Lung (tissue), 12 donors: ENCODE results near the gene UGT1A4. TPM values are rescaled to one million over a fixed set of nuclear protein-coding genes. Genes with fewer than 3 reads are reported as not detected.

Source experiments
- ATAC-seq: fragments of 200-7000 bp; cut with Tn5 transposase; one replicate; pipeline ENCODE4 v1.9.1; 2020; ENCODE audit warnings: moderate number of reproducible peaks; ENCODE audit not compliant: insufficient read depth, low FRiP score
- DNase-seq, 3 donors: peaks; one replicate each; pipeline ENCODE4 v3.0.0-alpha.2; 2013 to 2017
- H3K27ac ChIP-seq, 2 donors: one replicate each; pipeline ENCODE4 v1.5.1; 2013; ENCODE audit warnings: mild to moderate bottlenecking in 2 of 2, moderate library complexity in 2 of 2, control low read depth in 1 of 2, inconsistent platforms in 1 of 2, low read depth in 1 of 2, low read length in 1 of 2
- H3K27me3 ChIP-seq, 3 donors: one replicate each; pipeline ENCODE4 v1.5.1; 2013; ENCODE audit warnings: low read length in 2 of 3; ENCODE audit not compliant: control insufficient read depth in 3 of 3, insufficient read depth in 3 of 3
- H3K36me3 ChIP-seq, 4 donors: one replicate each; pipeline ENCODE4 v1.5.1; 2013; ENCODE audit warnings: low read length in 4 of 4, mild to moderate bottlenecking in 1 of 4, moderate library complexity in 1 of 4; ENCODE audit not compliant: control insufficient read depth in 4 of 4, insufficient read depth in 4 of 4
- H3K4me1 ChIP-seq, 5 donors: one replicate each; pipeline ENCODE4 v1.5.1; 2013; ENCODE audit warnings: low read length in 5 of 5, mild to moderate bottlenecking in 2 of 5, moderate library complexity in 1 of 5; ENCODE audit not compliant: control insufficient read depth in 5 of 5, insufficient read depth in 5 of 5
- H3K4me3 ChIP-seq: one replicate; pipeline ENCODE4 v1.5.1; 2013; ENCODE audit warnings: mild to moderate bottlenecking, control low read depth, moderate library complexity
- H3K9ac ChIP-seq, 2 donors: one replicate each; pipeline ENCODE4 v1.5.1; 2013; ENCODE audit warnings: low read length in 2 of 2, control low read depth in 1 of 2; ENCODE audit not compliant: insufficient read depth in 1 of 2
- H3K9me3 ChIP-seq, 4 donors: one replicate each; pipeline ENCODE4 v1.5.1; 2013; ENCODE audit warnings: low read length in 3 of 4, mild to moderate bottlenecking in 1 of 4, moderate library complexity in 1 of 4; ENCODE audit not compliant: control insufficient read depth in 4 of 4, insufficient read depth in 3 of 4
- WGBS, 2 donors: extraction: QIAGEN DNeasy Blood & Tissue Kit; methylation state at CpG; one replicate each; pipeline ENCODE4 v1.1.7; 2013; 5-methylcytosine and 5-hydroxymethylcytosine counted together
- polyA plus RNA-seq, 2 donors: library from polyadenylated mRNA; stranded (reverse); fragments of 200-250 nt; gene quantifications; one replicate each; pipeline ENCODE4 v1.2.1, GENCODE V29; 2013
- total RNA-seq, 2 donors: library from RNA; depleted of rRNA in 1 of 2; stranded (reverse); fragments of >200 nt in 1 of 2; gene quantifications; one replicate each; pipeline ENCODE4 v1.2.1, GENCODE V29; 2014 to 2021
- TF ChIP-seq, protein P1 (sequence below): IDR thresholded peaks from 2 replicates; pipeline ENCODE4 v1.5.1; 2012; ENCODE audit warnings: mild to moderate bottlenecking; ENCODE audit errors: control extremely low read depth, extremely low read depth
- donor health status: control.
- donor health status: control.
- donor health status: Bipolar disorder and iron deficiency.
- donor health status: healthy.
- donor health status: DM: yes; HTN: yes; CAD: no.

The UGT1A4 gene
- total and polyA plus RNA-seq, 4 donors, result 0.02 to 0.55 (median 0.21) TPM; not detected in 1

DNA sequence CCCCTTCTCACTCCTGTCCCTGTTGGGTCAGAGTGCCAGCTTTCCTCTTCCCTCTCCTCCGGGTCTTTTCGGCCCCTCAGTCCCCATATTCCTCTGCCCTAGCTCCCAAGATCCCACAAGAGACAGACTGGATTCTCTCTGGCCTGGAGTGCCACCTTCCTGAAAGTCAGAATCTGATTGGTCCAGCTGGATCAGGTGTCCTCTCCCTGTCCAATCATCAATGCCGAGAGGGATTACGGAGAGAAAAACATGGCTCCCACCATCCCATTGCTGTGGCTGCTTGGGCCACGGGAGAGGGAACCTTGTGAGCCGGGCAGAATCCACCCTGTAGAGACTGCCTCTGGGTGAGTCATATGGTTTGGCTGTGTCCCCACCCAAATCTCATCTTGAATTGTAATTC, 56.9 kb downstream of the UGT1A4 start:
- Histone ChIP-seq H3K4me3 (no peak overlapping the region), H3K9me3 (peaks cover 0 to 14% (median 0%) of the 10 kb centered on the region in 4 donors), H3K27ac (no peak overlapping the region), H3K27me3 (no peaks in the 10 kb centered on the region), H3K36me3 (no peaks in the 10 kb centered on the region), H3K4me1 (no peaks in the 10 kb centered on the region), H3K9ac (no peak overlapping the region)
- DNase-seq (no peak), ATAC-seq (no peak)
- WGBS, 2 donors, result 92 to 93% methylated on average over 6 of the region's 6 CpGs
- TF ChIP-seq, protein P1, sequence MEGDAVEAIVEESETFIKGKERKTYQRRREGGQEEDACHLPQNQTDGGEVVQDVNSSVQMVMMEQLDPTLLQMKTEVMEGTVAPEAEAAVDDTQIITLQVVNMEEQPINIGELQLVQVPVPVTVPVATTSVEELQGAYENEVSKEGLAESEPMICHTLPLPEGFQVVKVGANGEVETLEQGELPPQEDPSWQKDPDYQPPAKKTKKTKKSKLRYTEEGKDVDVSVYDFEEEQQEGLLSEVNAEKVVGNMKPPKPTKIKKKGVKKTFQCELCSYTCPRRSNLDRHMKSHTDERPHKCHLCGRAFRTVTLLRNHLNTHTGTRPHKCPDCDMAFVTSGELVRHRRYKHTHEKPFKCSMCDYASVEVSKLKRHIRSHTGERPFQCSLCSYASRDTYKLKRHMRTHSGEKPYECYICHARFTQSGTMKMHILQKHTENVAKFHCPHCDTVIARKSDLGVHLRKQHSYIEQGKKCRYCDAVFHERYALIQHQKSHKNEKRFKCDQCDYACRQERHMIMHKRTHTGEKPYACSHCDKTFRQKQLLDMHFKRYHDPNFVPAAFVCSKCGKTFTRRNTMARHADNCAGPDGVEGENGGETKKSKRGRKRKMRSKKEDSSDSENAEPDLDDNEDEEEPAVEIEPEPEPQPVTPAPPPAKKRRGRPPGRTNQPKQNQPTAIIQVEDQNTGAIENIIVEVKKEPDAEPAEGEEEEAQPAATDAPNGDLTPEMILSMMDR, result no peak

DNA sequence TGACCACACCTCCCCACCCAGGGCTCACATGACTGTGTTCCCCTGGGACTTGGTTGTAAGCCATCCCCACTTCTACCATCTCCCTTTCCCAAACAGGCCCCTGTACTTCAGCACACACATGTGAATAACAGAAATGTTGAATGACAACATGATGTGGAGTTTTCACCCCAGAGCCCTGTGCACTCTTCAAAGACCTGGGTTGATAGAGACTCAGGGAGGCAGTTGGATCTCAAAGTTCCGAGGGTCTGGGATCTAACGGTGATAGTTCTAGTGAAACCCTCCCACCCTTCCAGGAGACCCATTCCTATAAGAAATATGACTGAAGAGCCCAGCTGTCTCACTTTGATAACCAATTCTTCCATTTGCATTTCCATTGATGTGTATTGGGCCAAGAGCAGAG, 59.5 kb downstream of the UGT1A4 start, which contains the start of gene MROH2A:
MROH2A (plus strand) TSS at position 301 of the 400 bp plus-strand sequence. CDS start 1,029 bp downstream, outside the sequence.
- Histone ChIP-seq H3K4me3 (no peak within 1 kb of the TSS), H3K27ac (no peak within 1 kb of the TSS), H3K27me3 (no peaks in the 10 kb centered on the region), H3K4me1 (no peaks in the 10 kb centered on the region), H3K9ac (no peak within 1 kb of the TSS), H3K9me3 (peaks cover 0 to 14% (median 0%) of the 10 kb centered on the region in 4 donors), H3K36me3 (no peaks in the 10 kb centered on the region)
- WGBS, 2 donors, result 93 to 95% methylated on average over 2 of the region's 2 CpGs
- DNase-seq (no peak), ATAC-seq (no peak)
- TF ChIP-seq, protein P1, result no peak

DNA sequence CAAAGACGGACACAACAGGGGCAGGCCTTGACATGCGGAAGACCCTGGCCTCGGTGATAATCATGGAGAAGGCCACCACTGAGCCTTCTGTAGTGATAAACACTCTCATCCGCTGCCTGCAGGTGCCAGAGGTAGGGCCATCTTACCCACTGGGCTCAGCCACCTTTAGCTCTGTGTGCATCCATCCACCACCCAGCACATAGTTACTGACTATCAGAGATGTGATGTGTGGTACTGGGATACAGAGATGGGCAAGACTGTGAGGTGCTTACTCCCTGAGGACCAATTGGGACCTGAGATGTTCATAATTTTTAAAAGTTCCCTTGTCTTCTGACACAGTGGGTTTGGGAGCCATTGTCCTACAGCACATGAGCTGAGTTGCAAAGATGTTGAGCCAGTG, 61.2 kb downstream of the UGT1A4 start:
- no peak overlapping the region for H3K9ac ChIP-seq
- no peaks in the 10 kb centered on the region for H3K36me3 ChIP-seq
- no peak overlapping the region for H3K27ac ChIP-seq
- no peak overlapping the region for H3K4me3 ChIP-seq
- no peaks in the 10 kb centered on the region for H3K27me3 ChIP-seq
- ATAC-seq (no peak), DNase-seq (no peak)
- TF ChIP-seq, protein P1, result no peak
- H3K4me1 ChIP-seq, result no peaks in the 10 kb centered on the region
- peaks cover 0 to 14% (median 0%) of the 10 kb centered on the region in 4 donors for H3K9me3 ChIP-seq
- WGBS, 2 donors, result 91 to 95% methylated on average over 4 of the region's 4 CpGs

DNA sequence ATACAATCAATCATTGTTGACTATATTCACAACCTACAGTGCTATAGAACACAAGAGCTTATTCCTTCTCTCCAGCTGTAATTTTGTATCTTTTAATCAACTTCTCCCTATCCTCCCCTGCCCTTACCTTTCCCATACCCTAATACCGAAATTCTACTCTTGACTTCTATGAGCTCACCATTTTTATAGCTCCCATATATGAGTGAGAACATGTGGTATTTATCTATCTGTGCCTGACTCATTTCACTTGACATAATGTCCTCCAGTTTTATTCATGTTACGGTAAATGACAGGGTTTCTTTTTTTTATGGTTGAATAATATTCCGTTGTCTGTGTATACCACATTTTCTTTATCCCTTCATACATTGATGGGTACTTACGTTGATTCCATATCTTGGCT, 62.2 kb downstream of the UGT1A4 start:
- 89 to 94% methylated on average over 4 of the region's 4 CpGs for WGBS, 2 donors
- TF ChIP-seq, protein P1, result no peak
- H3K4me3 ChIP-seq, result no peak overlapping the region
- H3K4me1 ChIP-seq, result no peaks in the 10 kb centered on the region
- no peak for DNase-seq
- no peaks in the 10 kb centered on the region for H3K36me3 ChIP-seq
- ATAC-seq, result no peak
- no peaks in the 10 kb centered on the region for H3K27me3 ChIP-seq
- H3K27ac ChIP-seq, result no peak overlapping the region
- H3K9me3 ChIP-seq, result peaks cover 0 to 12% (median 0%) of the 10 kb centered on the region in 4 donors
- no peak overlapping the region for H3K9ac ChIP-seq
